HL-60/S4 (cell line): ENCODE measurements around the gene LRP1.

Source experiments
- in situ Hi-C: fragments of 300-500 bp; cut with MboI; formaldehyde crosslinking; loops from 2 replicates; pipeline ENCODE4 v1.14.3; 2022; ENCODE audit warnings: low sequenced_read_pairs

Gene LRP1

DNA sequence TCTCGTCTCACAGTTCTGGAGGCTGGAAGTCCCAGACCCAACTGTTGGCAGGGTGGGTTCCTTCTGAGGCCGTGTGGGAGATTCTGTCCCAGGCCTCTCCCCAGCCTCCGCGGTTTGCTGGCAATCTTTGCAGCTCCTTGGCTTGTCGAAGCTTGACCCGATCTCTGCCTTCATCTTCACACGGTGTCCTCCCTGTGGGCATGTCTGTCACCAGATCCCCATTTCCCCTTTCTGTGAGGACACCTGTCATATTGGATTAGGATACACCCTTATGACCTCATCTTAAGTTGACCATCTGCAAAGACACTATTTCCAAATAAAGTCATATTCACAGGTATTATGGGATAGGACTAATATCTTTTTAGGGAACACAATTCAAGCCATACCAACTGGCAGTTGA is 41.7 kb downstream of the LRP1 start:
- in situ Hi-C loops, result loop anchor here (10.0 kb wide), 1 partner anchor 165 kb away; the partner anchor contains the start of gene ZBTB39

DNA sequence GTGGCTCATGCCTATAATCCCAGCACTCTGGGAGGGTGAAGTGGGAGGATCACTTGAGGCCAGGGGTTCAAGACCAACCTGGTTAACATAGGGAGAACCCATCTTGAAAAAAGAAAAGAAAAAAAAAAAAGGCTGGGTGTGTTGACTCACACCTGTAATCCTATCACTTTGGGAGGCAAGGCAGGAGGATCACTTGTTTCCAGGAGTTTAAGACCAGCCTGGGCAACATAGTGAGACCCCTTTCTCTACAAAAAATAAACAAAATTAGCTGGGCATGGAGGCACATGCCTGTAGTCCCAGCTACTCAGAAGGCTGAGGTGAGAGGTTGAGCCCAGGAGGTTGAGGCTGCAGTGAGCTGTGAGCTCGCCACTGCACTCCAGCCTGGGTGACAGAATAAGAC is 42.1 kb downstream of the LRP1 start:
- in situ Hi-C loops, result loop anchor here (10.0 kb wide), 1 partner anchor 166 kb away; the partner anchor contains the start of gene ZBTB39

DNA sequence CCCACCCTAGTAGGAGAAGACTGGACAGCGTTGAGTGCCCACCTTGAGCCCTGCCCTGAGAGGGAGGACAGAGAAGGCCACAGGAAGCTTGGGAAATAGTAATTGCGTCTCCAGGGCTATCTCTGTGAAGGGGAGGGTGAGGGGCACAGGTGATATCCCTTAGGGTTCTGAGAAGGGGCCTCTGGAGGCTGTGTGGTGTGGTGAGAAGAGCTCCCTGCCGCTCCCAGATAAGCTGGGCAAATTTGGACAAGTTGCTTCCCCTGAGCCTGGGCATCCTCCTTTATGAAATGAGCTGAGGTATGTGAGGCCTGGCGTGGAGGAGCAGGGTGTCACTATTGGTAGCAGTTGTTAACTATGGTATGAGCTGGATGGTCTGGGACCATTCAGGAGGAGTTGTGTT is 42.6 kb downstream of the LRP1 start:
- in situ Hi-C loops, result loop anchor here (10.0 kb wide), 1 partner anchor 166 kb away; the partner anchor contains the start of gene ZBTB39

DNA sequence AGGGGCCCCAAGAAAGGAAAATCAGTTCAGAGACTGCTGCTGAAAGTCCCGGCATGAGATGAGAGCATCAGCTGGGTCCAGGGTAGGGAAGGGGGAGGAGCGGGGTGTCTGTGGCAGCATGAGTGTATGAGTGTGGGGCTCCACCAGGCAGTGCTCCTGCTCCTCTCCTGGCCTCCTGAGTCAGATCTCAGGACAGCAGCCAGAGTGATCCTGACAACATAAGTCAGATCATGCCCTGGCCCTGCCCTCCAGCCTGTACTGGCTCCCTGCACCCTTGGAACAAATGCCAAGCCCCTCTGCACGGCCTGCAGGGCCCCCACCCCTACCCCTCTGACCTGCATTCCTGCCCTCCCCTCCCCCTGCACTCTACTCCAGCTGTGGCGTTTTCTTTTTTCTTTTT is 43.4 kb downstream of the LRP1 start:
- in situ Hi-C loops, result loop anchor here (10.0 kb wide), 1 partner anchor 167 kb away; the partner anchor contains the start of gene ZBTB39

DNA sequence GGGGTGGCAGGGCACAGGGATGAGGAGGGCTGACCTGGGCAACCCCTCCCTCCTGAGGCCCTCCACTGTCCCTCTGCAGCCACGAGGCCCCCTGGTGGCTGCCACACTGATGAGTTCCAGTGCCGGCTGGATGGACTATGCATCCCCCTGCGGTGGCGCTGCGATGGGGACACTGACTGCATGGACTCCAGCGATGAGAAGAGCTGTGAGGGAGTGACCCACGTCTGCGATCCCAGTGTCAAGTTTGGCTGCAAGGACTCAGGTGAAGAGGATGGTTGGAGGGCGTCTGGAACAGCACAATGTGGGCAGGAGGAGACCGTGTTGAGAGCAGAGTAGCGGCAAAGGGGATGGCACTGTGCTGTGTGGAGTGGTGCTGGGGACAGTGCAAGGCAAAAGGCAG is 44.8 kb downstream of the LRP1 start:
- in situ Hi-C loops, result loop anchor here (10.0 kb wide), 1 partner anchor 168 kb away; the partner anchor contains the start of gene ZBTB39

DNA sequence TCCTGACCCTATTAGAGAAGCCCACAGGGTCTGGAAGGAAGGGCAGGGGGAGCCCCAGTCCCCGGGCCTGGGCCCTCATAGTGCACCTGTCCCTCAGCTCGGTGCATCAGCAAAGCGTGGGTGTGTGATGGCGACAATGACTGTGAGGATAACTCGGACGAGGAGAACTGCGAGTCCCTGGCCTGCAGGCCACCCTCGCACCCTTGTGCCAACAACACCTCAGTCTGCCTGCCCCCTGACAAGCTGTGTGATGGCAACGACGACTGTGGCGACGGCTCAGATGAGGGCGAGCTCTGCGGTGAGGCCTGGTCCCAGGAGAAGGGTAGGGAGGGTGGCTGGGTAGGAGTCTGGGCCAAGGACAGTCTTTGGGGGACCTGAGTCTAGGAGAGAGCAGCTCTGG is 45.4 kb downstream of the LRP1 start:
- in situ Hi-C loops, result loop anchor here (10.0 kb wide), 1 partner anchor 169 kb away; the partner anchor contains the start of gene ZBTB39

DNA sequence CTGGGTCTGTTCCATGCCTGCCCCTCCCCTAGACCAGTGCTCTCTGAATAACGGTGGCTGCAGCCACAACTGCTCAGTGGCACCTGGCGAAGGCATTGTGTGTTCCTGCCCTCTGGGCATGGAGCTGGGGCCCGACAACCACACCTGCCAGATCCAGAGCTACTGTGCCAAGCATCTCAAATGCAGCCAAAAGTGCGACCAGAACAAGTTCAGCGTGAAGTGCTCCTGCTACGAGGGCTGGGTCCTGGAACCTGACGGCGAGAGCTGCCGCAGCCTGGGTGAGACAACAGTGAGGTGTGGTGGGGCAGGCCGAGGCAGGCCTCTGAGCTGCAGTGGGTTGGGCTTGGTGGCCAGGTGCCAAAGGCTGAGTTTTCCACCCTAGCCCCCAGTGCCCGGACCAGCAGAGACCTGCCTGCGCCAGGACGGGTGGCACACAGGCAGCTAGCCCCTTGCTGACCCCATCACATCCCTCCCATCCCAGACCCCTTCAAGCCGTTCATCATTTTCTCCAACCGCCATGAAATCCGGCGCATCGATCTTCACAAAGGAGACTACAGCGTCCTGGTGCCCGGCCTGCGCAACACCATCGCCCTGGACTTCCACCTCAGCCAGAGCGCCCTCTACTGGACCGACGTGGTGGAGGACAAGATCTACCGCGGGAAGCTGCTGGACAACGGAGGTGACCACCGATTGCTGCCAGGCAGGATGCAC is 47.3 kb downstream of the LRP1 start:
- in situ Hi-C loops, result loop anchor here (5.0 to 25.0 kb wide), 3 partner anchors 53 to 413 kb away; partner anchors contain the start of genes HSD17B6, PRIM1 and ZBTB39

DNA sequence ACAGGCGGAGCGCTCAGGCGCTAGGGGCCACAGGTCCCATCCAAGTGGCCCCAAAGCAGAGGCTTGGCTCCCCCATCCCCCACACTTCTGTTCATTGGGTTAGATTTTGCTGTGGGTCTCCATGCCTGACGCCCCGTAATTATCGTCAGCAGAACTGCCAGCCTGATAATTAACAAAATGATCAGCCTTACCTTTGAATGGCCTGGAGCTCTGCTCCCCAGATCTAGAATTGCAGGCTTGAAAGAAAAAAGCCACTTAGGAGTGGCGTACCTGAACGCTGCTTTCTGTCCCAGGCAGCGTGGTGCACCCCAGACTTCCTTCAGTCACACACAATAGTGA is 47.8 kb downstream of the LRP1 start:
- in situ Hi-C loops, result loop anchor here (5.0 to 25.0 kb wide), 3 partner anchors 54 to 414 kb away; partner anchors contain the start of genes HSD17B6, PRIM1 and ZBTB39

DNA sequence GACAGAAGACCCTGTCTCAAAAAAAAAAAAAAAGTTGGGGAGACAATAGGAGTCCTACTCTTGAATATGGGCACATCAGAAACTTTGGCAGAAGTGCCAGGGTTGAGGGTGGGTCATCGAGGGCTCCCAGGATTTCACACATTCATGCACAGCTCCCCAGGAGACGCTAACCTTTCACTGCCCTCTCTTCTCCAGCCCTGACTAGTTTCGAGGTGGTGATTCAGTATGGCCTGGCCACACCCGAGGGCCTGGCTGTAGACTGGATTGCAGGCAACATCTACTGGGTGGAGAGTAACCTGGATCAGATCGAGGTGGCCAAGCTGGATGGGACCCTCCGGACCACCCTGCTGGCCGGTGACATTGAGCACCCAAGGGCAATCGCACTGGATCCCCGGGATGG is 48.6 kb downstream of the LRP1 start:
- in situ Hi-C loops, result loop anchor here (5.0 to 25.0 kb wide), 3 partner anchors 55 to 415 kb away; partner anchors contain the start of genes HSD17B6, PRIM1 and ZBTB39

DNA sequence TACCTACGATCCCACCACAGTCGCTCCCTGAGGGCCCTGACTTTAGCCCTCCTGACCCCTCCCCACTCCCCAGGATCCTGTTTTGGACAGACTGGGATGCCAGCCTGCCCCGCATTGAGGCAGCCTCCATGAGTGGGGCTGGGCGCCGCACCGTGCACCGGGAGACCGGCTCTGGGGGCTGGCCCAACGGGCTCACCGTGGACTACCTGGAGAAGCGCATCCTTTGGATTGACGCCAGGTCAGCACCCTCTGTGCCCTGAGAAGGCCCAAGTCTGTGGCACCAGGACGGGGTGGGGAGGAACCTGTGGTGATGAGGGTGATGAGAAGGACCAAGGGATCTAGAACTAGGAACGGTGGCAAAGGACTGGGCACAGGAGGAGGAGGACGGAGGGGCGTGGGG is 49.1 kb downstream of the LRP1 start:
- in situ Hi-C loops, result loop anchor here (5.0 to 25.0 kb wide), 3 partner anchors 55 to 415 kb away; partner anchors contain the start of genes HSD17B6, PRIM1 and ZBTB39

DNA sequence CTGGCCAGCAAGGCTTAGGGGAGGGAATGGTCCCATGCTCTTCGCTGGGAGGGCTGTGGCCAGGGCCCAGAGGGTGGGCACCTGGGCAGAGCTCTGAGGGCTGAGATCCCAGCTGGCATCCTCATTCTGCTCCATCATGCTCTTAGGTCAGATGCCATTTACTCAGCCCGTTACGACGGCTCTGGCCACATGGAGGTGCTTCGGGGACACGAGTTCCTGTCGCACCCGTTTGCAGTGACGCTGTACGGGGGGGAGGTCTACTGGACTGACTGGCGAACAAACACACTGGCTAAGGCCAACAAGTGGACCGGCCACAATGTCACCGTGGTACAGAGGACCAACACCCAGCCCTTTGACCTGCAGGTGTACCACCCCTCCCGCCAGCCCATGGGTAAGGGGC is 49.9 kb downstream of the LRP1 start:
- in situ Hi-C loops, result loop anchor here (5.0 to 25.0 kb wide), 3 partner anchors 56 to 416 kb away; partner anchors contain the start of genes HSD17B6, PRIM1 and ZBTB39

DNA sequence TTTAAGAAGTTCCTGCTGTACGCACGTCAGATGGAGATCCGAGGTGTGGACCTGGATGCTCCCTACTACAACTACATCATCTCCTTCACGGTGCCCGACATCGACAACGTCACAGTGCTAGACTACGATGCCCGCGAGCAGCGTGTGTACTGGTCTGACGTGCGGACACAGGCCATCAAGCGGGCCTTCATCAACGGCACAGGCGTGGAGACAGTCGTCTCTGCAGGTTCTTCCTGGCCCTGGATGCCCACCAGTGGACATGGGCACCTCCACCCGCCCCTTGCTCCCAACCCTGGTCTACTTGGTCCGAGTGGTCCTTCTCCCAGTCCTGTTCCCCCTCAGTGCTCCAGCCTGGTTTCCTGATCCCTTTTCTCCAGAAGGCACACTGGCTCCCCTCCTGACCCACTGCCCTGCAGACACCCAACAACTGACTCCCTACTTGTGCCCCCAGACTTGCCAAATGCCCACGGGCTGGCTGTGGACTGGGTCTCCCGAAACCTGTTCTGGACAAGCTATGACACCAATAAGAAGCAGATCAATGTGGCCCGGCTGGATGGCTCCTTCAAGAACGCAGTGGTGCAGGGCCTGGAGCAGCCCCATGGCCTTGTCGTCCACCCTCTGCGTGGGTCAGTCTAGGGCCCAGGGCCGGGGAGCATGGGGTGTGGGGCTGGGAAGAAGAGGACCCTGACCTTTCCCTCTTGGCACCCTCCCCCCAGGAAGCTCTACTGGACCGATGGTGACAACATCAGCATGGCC is 51.2 kb downstream of the LRP1 start:
- in situ Hi-C loops, result loop anchor here (5.0 to 25.0 kb wide), 3 partner anchors 57 to 417 kb away; partner anchors contain the start of genes HSD17B6, PRIM1 and ZBTB39

DNA sequence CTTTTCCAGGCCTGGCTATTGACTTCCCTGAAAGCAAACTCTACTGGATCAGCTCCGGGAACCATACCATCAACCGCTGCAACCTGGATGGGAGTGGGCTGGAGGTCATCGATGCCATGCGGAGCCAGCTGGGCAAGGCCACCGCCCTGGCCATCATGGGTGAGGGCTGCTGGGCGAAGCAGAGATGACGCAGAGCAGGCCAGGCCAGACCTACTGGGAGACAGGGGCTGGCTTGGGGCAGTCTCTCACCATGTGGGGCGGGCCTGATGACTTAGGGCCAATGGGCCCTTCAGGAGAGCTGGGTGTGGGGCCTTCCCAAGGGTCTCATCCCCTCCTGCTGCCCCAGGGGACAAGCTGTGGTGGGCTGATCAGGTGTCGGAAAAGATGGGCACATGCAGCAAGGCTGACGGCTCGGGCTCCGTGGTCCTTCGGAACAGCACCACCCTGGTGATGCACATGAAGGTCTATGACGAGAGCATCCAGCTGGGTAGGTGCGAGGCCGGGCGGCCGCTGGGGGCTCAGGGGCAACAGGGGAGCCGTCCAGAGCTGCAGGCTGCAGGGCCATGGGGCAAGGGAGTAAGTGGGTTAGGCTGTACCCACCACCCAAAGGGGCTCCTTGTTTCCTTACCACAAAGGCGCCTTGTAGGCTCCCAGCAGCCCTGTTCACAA is 52.2 kb downstream of the LRP1 start:
- in situ Hi-C loops, result loop anchor here (25.0 kb wide), 1 partner anchor 418 kb away; the partner anchor contains the start of genes HSD17B6 and PRIM1

DNA sequence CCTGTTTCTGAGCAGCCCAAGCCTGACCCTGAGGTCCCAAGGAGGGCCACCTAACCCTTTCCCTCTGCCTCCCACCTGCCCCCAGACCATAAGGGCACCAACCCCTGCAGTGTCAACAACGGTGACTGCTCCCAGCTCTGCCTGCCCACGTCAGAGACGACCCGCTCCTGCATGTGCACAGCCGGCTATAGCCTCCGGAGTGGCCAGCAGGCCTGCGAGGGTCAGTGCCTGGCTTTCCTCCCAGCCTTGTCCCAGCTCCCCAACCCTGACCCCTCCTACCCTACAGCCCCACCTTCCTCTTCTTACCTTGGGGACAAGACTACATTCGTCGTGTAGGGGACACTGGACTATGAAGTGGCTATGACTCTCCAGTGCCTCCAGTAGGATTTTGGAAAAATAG is 52.8 kb downstream of the LRP1 start:
- in situ Hi-C loops, result loop anchor here (25.0 kb wide), 1 partner anchor 419 kb away; the partner anchor contains the start of genes HSD17B6 and PRIM1

DNA sequence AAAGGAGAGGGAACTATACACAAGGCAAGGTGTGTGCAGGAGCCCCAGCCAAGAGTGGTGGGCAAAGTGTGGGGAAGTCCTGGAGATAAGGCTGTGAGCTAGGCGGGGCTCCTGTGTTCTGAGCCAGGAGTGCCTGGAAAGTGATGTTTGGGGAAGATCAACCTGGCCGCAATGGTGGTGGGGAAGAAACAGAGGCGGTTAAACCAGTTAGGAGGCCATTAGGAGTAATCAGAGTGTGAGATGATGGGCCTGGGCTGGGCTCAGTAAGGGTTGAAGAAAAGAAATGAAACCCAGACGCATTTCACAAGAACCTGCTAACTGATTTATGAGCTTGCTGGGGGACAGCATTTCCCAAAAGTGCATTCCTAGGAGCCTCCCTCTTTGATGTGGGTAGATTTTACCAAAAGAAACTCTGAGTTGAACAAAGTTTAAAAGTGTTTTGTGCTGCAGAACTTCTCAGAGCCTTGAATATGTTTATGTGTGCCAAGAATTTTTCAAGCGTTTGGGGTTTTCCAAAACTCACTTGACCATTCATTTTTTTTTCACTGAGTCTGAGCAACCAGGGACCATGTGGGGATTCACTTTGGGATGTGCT is 53.4 kb downstream of the LRP1 start:
- in situ Hi-C loops, result loop anchor here (25.0 kb wide), 1 partner anchor 419 kb away; the partner anchor contains the start of genes HSD17B6 and PRIM1

DNA sequence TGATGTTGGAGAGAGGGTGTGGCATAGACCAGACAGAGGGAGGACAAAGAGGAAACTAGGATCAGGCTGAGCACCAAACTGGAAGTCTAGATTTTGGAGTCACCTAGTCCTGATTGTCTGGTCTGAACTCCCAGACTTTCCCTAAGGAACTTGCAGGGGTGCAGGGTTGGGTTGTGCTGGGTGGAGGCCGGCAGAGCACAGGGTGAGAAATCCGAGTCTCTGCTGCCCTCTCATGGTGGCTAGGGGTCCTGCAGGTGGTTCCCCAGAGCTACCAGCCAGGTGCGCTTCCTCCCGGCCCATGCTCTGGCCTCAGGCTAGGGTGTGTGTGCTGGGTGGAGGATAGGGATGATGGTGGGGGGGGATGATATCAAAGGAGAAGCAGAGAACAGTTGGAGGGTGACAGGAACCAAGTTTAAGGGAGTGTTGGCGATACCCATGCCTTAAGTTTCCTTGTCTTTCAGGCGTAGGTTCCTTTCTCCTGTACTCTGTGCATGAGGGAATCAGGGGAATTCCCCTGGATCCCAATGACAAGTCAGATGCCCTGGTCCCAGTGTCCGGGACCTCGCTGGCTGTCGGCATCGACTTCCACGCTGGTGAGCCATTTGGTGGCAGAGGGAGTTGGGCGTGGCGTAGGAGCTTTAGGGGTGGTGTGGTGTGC is 54.8 kb downstream of the LRP1 start:
- in situ Hi-C loops, result loop anchor here (25.0 kb wide), 1 partner anchor 421 kb away; the partner anchor contains the start of genes HSD17B6 and PRIM1

DNA sequence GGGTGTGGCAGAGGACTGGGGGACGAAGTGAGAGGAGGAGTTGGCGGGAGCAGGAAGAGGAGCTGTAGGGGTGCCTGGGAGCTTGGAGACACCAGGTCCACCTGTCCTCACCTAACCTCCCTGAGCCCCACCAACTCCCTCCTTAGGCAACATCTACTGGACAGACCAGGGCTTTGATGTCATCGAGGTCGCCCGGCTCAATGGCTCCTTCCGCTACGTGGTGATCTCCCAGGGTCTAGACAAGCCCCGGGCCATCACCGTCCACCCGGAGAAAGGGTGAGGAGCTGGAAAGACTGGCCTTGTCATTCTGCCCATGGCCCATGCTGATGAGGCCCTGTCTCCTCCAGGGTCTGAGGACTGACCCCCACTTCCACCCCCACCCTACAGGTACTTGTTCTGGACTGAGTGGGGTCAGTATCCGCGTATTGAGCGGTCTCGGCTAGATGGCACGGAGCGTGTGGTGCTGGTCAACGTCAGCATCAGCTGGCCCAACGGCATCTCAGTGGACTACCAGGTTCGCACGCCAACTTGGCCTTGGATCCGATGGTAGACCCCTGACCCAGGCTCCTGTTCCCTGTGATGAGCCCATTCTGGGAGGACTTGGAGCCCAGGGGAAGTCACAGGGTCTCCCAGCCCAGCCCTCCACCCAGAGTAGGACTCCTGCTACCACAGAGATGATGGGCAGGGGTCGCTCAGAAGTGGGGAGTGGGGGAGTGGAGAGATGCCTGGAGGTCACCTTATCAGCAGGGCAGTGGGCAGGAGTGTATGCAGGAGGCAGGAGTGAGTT is 55.8 kb downstream of the LRP1 start:
- in situ Hi-C loops, result loop anchor here (25.0 kb wide), 1 partner anchor 422 kb away; the partner anchor contains the start of genes HSD17B6 and PRIM1

DNA sequence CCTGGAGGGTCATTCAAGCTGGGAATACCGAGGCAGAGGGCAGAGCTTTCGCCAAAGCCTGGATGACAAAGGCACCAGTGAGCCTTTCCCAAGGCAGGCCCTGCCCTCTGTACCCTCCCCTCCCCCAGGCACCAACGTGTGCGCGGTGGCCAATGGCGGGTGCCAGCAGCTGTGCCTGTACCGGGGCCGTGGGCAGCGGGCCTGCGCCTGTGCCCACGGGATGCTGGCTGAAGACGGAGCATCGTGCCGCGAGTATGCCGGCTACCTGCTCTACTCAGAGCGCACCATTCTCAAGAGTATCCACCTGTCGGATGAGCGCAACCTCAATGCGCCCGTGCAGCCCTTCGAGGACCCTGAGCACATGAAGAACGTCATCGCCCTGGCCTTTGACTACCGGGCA is 57.1 kb downstream of the LRP1 start:
- in situ Hi-C loops, result loop anchor here (25.0 kb wide), 1 partner anchor 423 kb away; the partner anchor contains the start of genes HSD17B6 and PRIM1
